NT2/D1 (cell line): ENCODE data around the gene GPAT2.
"Not testable (repeated sequence)": the region's sequence is repeated elsewhere in the genome, so short reads cannot be mapped to it uniquely, and the experiment has no call there.

Experiments used
- YY1 ChIP-seq: IDR thresholded peaks from 2 replicates; pipeline ENCODE4 v1.6.1; 2011; ENCODE audit not compliant: insufficient read length, insufficient read depth
- ZNF274 ChIP-seq: IDR thresholded peaks from 2 replicates; pipeline ENCODE4 v1.6.1; 2011; ENCODE audit warnings: mild to moderate bottlenecking, low read depth, low read length

- TF ChIP-seq YY1, ZNF274: not testable (repeated sequence)
Measured at GRCh38 chr2:96061197-96061817, 26.6 kb upstream of the GPAT2 start.
